Activated B cell treated with CpG ODN at 0.5 μM for 24 hours (primary cell): ENCODE measurements around the gene MEMO1. TPM values are rescaled to one million over a fixed set of nuclear protein-coding genes. Genes with fewer than 3 reads are reported as not detected.
"Not testable (repeated sequence)": the region's sequence is repeated elsewhere in the genome, so short reads cannot be mapped to it uniquely, and the experiment has no call there.

Experiments used
- ATAC-seq: fragments of 200-7000 bp; cut with Tn5 transposase; one replicate; pipeline ENCODE4 v1.10.0; 2021; ENCODE audit warnings: low read depth, mild to moderate bottlenecking, moderate library complexity
- CTCF ChIA-PET: fragments of 350-600 bp; sonication (Branson Sonifier 250); formaldehyde crosslinking; loops from one replicate; lab custom pipeline; 2021; ENCODE audit warnings: antibody characterized with exemption; lab: Charles Lee
- POLR2A ChIA-PET: fragments of 350-600 bp; sonication (Branson Sonifier 250); formaldehyde crosslinking; loops from one replicate; lab custom pipeline; 2021; ENCODE audit warnings: antibody characterized with exemption; lab: Charles Lee
- DNase-seq: peaks from one replicate; pipeline ENCODE4 v3.0.0; 2022
- H3K27ac Mint-ChIP-seq: one replicate; pipeline ENCODE4 v1.8.0; 2020; ENCODE audit warnings: mixed read lengths
- H3K27me3 Mint-ChIP-seq: one replicate; pipeline ENCODE4 v1.8.0; 2021; ENCODE audit warnings: mixed read lengths
- H3K36me3 Mint-ChIP-seq: one replicate; pipeline ENCODE4 v1.8.0; 2021; ENCODE audit warnings: low read depth, mixed read lengths
- H3K4me1 Mint-ChIP-seq: one replicate; pipeline ENCODE4 v1.8.0; 2021; ENCODE audit warnings: mixed read lengths
- H3K4me3 Mint-ChIP-seq: one replicate; pipeline ENCODE4 v1.8.0; 2020; ENCODE audit warnings: mild to moderate bottlenecking, mixed read lengths
- H3K9me3 Mint-ChIP-seq: one replicate; pipeline ENCODE4 v1.8.0; 2020; ENCODE audit warnings: mixed read lengths
- intact Hi-C: fragments of 100-400 bp; cut with micrococcal nuclease; formaldehyde crosslinking; loops from one replicate; pipeline ENCODE4 v1.15.1; 2024
- total RNA-seq: library from RNA; stranded (reverse); gene quantifications from 2 replicates; pipeline ENCODE4 v1.2.3, GENCODE V29; 2022
- TF ChIP-seq, protein P1 (sequence below): fragments of 200-600 bp; IDR thresholded peaks from one replicate; pipeline ENCODE4 v1.8.0; 2022; ENCODE audit warnings: antibody characterized with exemption, mild to moderate bottlenecking

MEMO1 gene
- total RNA-seq, 1 donor from 2014 or later, result 71.6 TPM

DNA sequence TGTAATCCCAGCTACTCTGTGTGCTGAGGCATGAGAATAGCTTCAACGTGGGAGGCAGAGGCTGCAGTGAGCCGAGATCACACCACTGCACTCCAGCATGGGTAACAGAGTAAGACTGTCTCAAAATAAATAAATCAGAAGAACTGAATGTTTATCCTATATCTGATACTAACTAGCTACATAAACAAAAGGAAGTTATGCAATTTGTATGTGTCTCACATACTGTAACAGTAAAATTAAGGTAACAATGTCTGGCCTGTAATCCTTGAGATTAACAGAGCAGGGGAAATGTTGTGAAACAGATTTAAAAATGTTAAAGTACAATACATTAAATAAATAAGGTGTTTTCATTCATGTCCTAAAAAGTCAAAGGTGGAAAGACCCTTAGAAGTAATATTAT is 150.8 kb downstream of the MEMO1 start:
- ChIA-PET CTCF (no interaction called here), POLR2A (no interaction called here)
- TF ChIP-seq, protein P1, sequence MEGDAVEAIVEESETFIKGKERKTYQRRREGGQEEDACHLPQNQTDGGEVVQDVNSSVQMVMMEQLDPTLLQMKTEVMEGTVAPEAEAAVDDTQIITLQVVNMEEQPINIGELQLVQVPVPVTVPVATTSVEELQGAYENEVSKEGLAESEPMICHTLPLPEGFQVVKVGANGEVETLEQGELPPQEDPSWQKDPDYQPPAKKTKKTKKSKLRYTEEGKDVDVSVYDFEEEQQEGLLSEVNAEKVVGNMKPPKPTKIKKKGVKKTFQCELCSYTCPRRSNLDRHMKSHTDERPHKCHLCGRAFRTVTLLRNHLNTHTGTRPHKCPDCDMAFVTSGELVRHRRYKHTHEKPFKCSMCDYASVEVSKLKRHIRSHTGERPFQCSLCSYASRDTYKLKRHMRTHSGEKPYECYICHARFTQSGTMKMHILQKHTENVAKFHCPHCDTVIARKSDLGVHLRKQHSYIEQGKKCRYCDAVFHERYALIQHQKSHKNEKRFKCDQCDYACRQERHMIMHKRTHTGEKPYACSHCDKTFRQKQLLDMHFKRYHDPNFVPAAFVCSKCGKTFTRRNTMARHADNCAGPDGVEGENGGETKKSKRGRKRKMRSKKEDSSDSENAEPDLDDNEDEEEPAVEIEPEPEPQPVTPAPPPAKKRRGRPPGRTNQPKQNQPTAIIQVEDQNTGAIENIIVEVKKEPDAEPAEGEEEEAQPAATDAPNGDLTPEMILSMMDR, result no peak
- Mint-ChIP-seq H3K9me3 (no peaks in the 10 kb centered on the region), H3K4me3 (no peak overlapping the region), H3K4me1 (no peaks in the 10 kb centered on the region), H3K36me3 (peaks cover 17% of the 10 kb centered on the region), H3K27ac (no peak overlapping the region), H3K27me3 (no peaks in the 10 kb centered on the region)
- intact Hi-C loops, result no loop called here
- no peak for DNase-seq
- no peak for ATAC-seq

DNA sequence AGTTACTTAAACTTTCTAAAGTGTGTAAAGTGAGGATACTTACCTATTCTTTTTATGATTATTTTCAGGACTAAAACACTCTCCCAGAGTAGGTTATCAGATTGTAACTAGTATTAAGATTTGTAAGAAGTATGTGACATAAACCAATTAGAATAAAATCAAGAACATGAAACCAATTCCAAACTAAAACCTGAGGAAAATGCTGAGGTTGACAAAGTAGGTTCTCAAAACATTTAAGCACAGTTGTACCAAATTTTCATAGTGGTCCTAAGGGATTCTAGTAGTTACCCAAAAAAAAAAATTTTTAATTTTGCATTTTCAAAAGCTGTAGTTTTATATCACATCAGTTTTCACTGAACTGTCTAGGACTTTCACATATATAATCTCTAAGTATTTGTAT is 157.3 kb downstream of the MEMO1 start:
- Mint-ChIP-seq H3K4me3 (no peak overlapping the region), H3K27me3 (no peaks in the 10 kb centered on the region), H3K4me1 (no peaks in the 10 kb centered on the region), H3K9me3 (no peaks in the 10 kb centered on the region), H3K36me3 (peaks cover 11% of the 10 kb centered on the region), H3K27ac (no peak overlapping the region)
- ATAC-seq (no peak), DNase-seq (no peak)
- CTCF ChIA-PET, result no interaction called here
- POLR2A ChIA-PET, result no interaction called here
- TF ChIP-seq, protein P1, result no peak
- intact Hi-C loops, result no loop called here

DNA sequence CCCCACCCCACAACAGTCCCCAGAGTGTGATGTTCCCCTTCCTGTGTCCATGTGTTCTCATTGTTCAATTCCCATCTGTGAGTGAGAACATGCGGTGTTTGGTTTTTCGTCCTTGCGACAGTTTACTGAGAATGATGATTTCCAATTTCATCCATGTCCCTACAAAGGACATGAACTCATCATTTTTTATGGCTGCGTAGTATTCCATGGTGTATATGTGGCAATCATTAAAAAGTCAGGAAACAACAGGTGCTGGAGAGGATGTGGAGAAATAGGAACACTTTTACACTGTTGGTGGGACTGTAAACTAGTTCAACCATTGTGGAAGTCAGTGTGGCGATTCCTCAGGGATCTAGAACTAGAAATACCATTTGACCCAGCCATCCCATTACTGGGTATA is 168.7 kb downstream of the MEMO1 start:
- H3K27me3 Mint-ChIP-seq, H3K9me3 Mint-ChIP-seq, H3K27ac Mint-ChIP-seq, H3K36me3 Mint-ChIP-seq, H3K4me1 Mint-ChIP-seq, intact Hi-C loops, ATAC-seq, H3K4me3 Mint-ChIP-seq, CTCF ChIA-PET, DNase-seq, POLR2A ChIA-PET: not testable (repeated sequence)

DNA sequence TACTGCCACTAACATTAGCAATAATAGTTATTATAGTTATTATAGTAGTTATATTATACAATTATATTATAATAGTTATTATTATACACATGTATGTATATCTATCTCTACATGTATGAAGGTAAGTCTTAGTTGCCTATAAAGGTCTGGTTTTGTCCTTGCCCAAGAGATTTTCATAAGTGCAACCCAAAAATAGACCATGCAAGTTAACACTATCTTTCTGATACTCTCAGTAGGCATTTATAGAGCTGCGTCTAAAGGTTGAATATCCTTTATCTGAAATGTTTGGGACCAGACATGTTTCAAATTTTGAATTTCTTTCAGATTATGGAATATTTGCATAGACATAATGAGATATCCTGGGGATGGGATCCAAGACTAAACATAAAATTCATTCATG is 175.4 kb downstream of the MEMO1 start:
- Mint-ChIP-seq H3K27me3 (no peaks in the 10 kb centered on the region), H3K27ac (no peak overlapping the region), H3K9me3 (no peaks in the 10 kb centered on the region), H3K4me1 (no peaks in the 10 kb centered on the region), H3K36me3 (no peaks in the 10 kb centered on the region), H3K4me3 (no peak overlapping the region)
- intact Hi-C loops, result loop anchor here (5.0 kb wide), 1 partner anchor 423 kb away; the partner anchor contains the start of gene XDH
- ATAC-seq (no peak), DNase-seq (no peak)
- POLR2A ChIA-PET, result no interaction called here
- CTCF ChIA-PET, result no interaction called here
- TF ChIP-seq, protein P1, result no peak

DNA sequence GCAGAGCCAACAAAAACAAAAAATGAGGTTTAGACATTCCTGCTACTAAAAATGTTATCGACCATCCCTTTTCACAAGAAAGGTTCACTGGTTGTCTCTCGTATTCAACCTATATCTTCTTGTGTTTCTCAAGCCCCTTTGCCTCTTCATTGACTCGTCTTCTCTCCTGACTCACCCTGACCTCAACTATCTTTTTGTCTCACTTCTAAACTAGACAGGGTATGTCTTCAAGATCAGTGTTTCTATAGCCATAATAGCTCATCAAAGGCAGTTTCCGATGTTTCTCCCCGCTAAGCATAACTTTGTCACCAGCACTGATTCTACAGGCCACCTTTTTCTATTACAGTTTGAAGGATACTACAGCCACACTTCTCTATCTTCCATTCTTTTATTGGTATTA is 178.4 kb downstream of the MEMO1 start:
- DNase-seq (no peak), ATAC-seq (no peak)
- TF ChIP-seq, protein P1, result no peak
- intact Hi-C loops, result no loop called here
- no peak overlapping the region for H3K4me3 Mint-ChIP-seq
- H3K36me3 Mint-ChIP-seq, result no peaks in the 10 kb centered on the region
- peaks cover 3% of the 10 kb centered on the region for H3K27me3 Mint-ChIP-seq
- H3K27ac Mint-ChIP-seq, result no peak overlapping the region
- POLR2A ChIA-PET, result no interaction called here
- CTCF ChIA-PET, result no interaction called here
- peaks cover 4% of the 10 kb centered on the region for H3K9me3 Mint-ChIP-seq
- H3K4me1 Mint-ChIP-seq, result no peaks in the 10 kb centered on the region

DNA sequence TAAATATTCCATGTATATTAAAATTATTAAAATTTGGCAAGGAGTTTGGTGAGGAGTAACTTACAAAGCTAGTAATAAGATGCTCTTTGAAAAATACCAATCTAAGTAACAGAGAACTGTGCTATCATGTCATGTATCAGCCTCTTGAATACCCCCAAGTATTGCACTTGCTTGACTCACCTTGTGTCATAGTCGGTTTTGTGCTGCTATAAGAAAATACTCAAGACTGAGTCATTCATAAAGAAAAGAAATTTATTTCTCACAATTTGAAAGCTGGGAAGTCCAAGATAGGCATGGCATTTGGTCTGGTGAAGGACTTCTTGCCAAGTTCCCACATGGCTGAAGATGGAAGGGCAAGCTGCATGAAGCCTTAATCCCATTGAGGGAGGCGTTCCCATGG is 179.2 kb downstream of the MEMO1 start:
- DNase-seq, result no peak
- Mint-ChIP-seq H3K27ac (no peak overlapping the region), H3K4me1 (no peaks in the 10 kb centered on the region), H3K9me3 (peaks cover 4% of the 10 kb centered on the region), H3K4me3 (no peak overlapping the region), H3K36me3 (no peaks in the 10 kb centered on the region), H3K27me3 (peaks cover 3% of the 10 kb centered on the region)
- CTCF ChIA-PET, result no interaction called here
- no peak for ATAC-seq
- intact Hi-C loops, result no loop called here
- POLR2A ChIA-PET, result no interaction called here
- TF ChIP-seq, protein P1, result no peak
